Muscle of arm (tissue), 12 donors: Measurements from ENCODE around the gene ZFR2. TPM values are rescaled to one million over a fixed set of nuclear protein-coding genes. Genes with fewer than 3 reads are reported as not detected.
A peak's percentile ranks its signal among the peaks of the same experiment; 100 is the strongest.
"Not testable (repeated sequence)": the region's sequence is repeated elsewhere in the genome, so short reads cannot be mapped to it uniquely, and the experiment has no call there.

Experiments used
- DNase-seq: peaks from one replicate; pipeline ENCODE4 v3.0.0-alpha.2; 2013
- polyA plus RNA-seq, 12 donors: library from polyadenylated mRNA; unstranded; fragments of 120-200 nt; gene quantifications; one replicate each; pipeline ENCODE4 v1.2.1, GENCODE V29; 2013; ENCODE audit not compliant: insufficient read length in 12 of 12

ZFR2 gene
- polyA plus RNA-seq, 12 donors: 0.05 to 0.94 (median 0.24) TPM; not detected in 5

GRCh38 chr19:3816148-3816547 is 52.7 kb downstream of the ZFR2 start:
- not testable (repeated sequence) for DNase-seq

- DNase-seq: no peak
These were observed 54.2 kb downstream of the ZFR2 start for GRCh38 chr19:3814648-3815047.

- no peak for DNase-seq
These were observed 55.1 kb downstream of the ZFR2 start for GRCh38 chr19:3813473-3814392.

- DNase-seq: no peak
These were observed 58.0 kb downstream of the ZFR2 start for GRCh38 chr19:3810708-3811355.

GRCh38 chr19:3809881-3810707 is 58.7 kb downstream of the ZFR2 start:
- no peak for DNase-seq

- DNase-seq: no peak
These were observed 60.3 kb downstream of the ZFR2 start for GRCh38 chr19:3808420-3809143.

- no peak for DNase-seq
These were observed 61.1 kb downstream of the ZFR2 start for GRCh38 chr19:3807574-3808354.

GRCh38 chr19:3807131-3807480 is 61.7 kb downstream of the ZFR2 start:
- no peak for DNase-seq

GRCh38 chr19:3805859-3806258 is 63.0 kb downstream of the ZFR2 start:
- no peak for DNase-seq

GRCh38 chr19:3804429-3804828 is 64.4 kb downstream of the ZFR2 start:
- DNase-seq: no peak

- no peak for DNase-seq
These were observed 64.9 kb downstream of the ZFR2 start for GRCh38 chr19:3803986-3804385.

- DNase-seq: no peak
These were observed 65.5 kb downstream of the ZFR2 start for GRCh38 chr19:3803114-3803888.

GRCh38 chr19:3801412-3802096 is 67.3 kb downstream of the ZFR2 start:
- DNase-seq: peak; percentile 42

GRCh38 chr19:3800996-3801395 is 67.8 kb downstream of the ZFR2 start:
- no peak for DNase-seq

- no peak for DNase-seq
These were observed 70.7 kb downstream of the ZFR2 start for GRCh38 chr19:3798137-3798536.

GRCh38 chr19:3796358-3796757 is 72.5 kb downstream of the ZFR2 start:
- no peak for DNase-seq

GRCh38 chr19:3793799-3794198 is 75.0 kb downstream of the ZFR2 start:
- DNase-seq: no peak

- DNase-seq: no peak
These were observed 76.7 kb downstream of the ZFR2 start for GRCh38 chr19:3792114-3792513.

GRCh38 chr19:3790941-3791340 is 77.9 kb downstream of the ZFR2 start:
- no peak for DNase-seq
